Keratinocyte (primary cell): ENCODE measurements around the gene TRUB1. TPM values are rescaled to one million over a fixed set of nuclear protein-coding genes. Genes with fewer than 3 reads are reported as not detected.

ENCODE experiments used
- DNase-seq: peaks from one replicate; pipeline ENCODE4 v3.0.0-alpha.2; 2011; ENCODE audit warnings: low read depth, missing footprints, low spot score
- FAIRE-seq: peaks from 2 replicates; lab custom pipeline; 2011; peaks lifted over from hg19 to GRCh38; lab: Jason Lieb, UNC
- H2AFZ ChIP-seq: 2 replicates; pipeline ENCODE4 v1.6.0; 2012; ENCODE audit warnings: low read length, control low read depth, inconsistent platforms; ENCODE audit not compliant: control insufficient read depth
- H3K27ac ChIP-seq: 2 replicates; pipeline ENCODE4 v1.5.1; 2011; ENCODE audit warnings: low read length; ENCODE audit not compliant: control insufficient read depth, insufficient read depth
- H3K27me3 ChIP-seq: 3 replicates; pipeline ENCODE4 v1.6.0; 2011; ENCODE audit warnings: low read length; ENCODE audit not compliant: control insufficient read depth, insufficient read depth; ENCODE audit errors: extremely low read depth
- H3K36me3 ChIP-seq, 2 experiments: 2 replicates in 1 of 2; 3 replicates in 1 of 2; pipeline ENCODE4 v1.5.1; 2011; ENCODE audit warnings: low read length in 2 of 2, mild to moderate bottlenecking in 1 of 2; ENCODE audit not compliant: control insufficient read depth in 2 of 2, insufficient read depth in 2 of 2; ENCODE audit errors: extremely low read depth in 1 of 2
- H3K4me1 ChIP-seq: 3 replicates; pipeline ENCODE4 v1.5.1; 2011; ENCODE audit warnings: low read length; ENCODE audit not compliant: control insufficient read depth, insufficient read depth; ENCODE audit errors: extremely low read depth
- H3K4me2 ChIP-seq: 3 replicates; pipeline ENCODE4 v1.6.0; 2011; ENCODE audit warnings: low read depth, low read length; ENCODE audit not compliant: control insufficient read depth, insufficient read depth; ENCODE audit errors: extremely low read depth
- H3K4me3 ChIP-seq, 3 experiments: fragments of 200-600 bp in 1 of 3; sonication (generic) in 1 of 3; 2 replicates in 2 of 3; 3 replicates in 1 of 3; pipeline ENCODE4 v1.5.1; 2011 to 2016; ENCODE audit warnings: low read length in 3 of 3, mild to moderate bottlenecking in 3 of 3, control low read depth in 2 of 3, inconsistent platforms in 1 of 3, low read depth in 1 of 3, mixed read lengths in 1 of 3, mixed run types in 1 of 3, moderate library complexity in 1 of 3; ENCODE audit not compliant: control insufficient read depth in 2 of 3, insufficient read depth in 2 of 3; ENCODE audit errors: extremely low read depth in 1 of 3
- H3K79me2 ChIP-seq: 2 replicates; pipeline ENCODE4 v1.6.0; 2012; ENCODE audit warnings: low read length; ENCODE audit not compliant: control insufficient read depth, insufficient read depth
- H3K9ac ChIP-seq: 3 replicates; pipeline ENCODE4 v1.6.0; 2011; ENCODE audit warnings: low read length; ENCODE audit not compliant: control insufficient read depth, insufficient read depth; ENCODE audit errors: extremely low read depth
- H3K9me1 ChIP-seq: 3 replicates; pipeline ENCODE4 v1.6.0; 2011; ENCODE audit warnings: low read length; ENCODE audit not compliant: control insufficient read depth, insufficient read depth; ENCODE audit errors: extremely low read depth
- H3K9me3 ChIP-seq: 2 replicates; pipeline ENCODE4 v1.5.1; 2012; ENCODE audit warnings: low read depth, low read length; ENCODE audit not compliant: control insufficient read depth
- H4K20me1 ChIP-seq: 3 replicates; pipeline ENCODE4 v1.6.0; 2011; ENCODE audit warnings: low read length; ENCODE audit not compliant: control insufficient read depth, insufficient read depth; ENCODE audit errors: extremely low read depth
- EZH2 ChIP-seq: IDR thresholded peaks from one replicate; pipeline ENCODE4 v1.6.1; 2012; ENCODE audit warnings: inconsistent platforms, mild to moderate bottlenecking, low read length, moderate library complexity
- dilution Hi-C: fragments of 300-500 bp; cut with MboI; formaldehyde crosslinking; loops from one replicate; pipeline ENCODE4 v1.7.0; 2020; ENCODE audit warnings: low sequenced_read_pairs; ENCODE audit not compliant: extremely low pct_ligation_motif_present
- polyA plus RNA-seq, 5 experiments: library from polyadenylated mRNA; depleted of rRNA in 3 of 5; stranded (reverse) in 3 of 5; stranded (forward) in 1 of 5; unstranded in 1 of 5; fragments of >200 nt; gene quantifications; 1 replicate in 1 of 5; 2 replicates in 3 of 5; 3 replicates in 1 of 5; pipeline versions ENCODE4 v1.2.1 to v1.2.3, GENCODE V29; 2011 to 2012; ENCODE audit warnings: missing spikeins in 2 of 5, low read depth in 1 of 5, low replicate concordance in 1 of 5
- TF ChIP-seq, protein P1 (sequence below), 3 experiments: IDR thresholded peaks in 1 of 3; conservative IDR thresholded peaks in 1 of 3; optimal IDR thresholded peaks in 1 of 3; 2 replicates in 2 of 3; 3 replicates in 1 of 3; pipeline versions ENCODE3 to v1.5.1; 2011; ENCODE audit warnings: low read length in 3 of 3, mild to moderate bottlenecking in 3 of 3, moderate library complexity in 2 of 3, control low read depth in 1 of 3, inconsistent platforms in 1 of 3; ENCODE audit not compliant: insufficient read depth in 2 of 3; ENCODE audit errors: extremely low read depth in 1 of 3

TRUB1 gene
- polyA plus RNA-seq, 1 donor (not counting 4 experiments of a cell fraction or from before 2014, with no cell fraction given): 20.5 TPM

DNA sequence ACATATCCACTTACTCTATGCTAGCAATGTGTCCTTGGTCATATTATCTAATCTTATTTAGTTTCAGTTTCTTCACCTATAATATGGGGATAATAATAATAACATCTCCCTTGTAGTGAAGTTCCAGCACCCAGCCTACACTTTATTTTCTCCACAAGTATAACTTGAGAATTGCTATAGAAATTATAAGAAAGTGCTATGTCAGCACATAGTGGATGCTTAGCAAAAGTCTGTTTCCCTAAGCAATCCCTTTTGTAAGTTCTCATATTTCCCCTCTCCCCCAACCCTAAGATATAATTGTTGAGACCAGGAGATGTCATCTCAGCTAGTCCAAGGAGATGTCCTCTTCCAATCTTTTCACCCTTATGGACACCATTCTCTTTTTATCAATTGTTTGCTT lies 5.8 kb upstream of the TRUB1 start:
- Histone ChIP-seq H2AFZ (no peak overlapping the region), H3K9ac (no peak overlapping the region), H3K4me1 (peaks cover 11% of the 10 kb centered on the region), H3K27me3 (no peaks in the 10 kb centered on the region), H3K9me3 (peaks cover 3% of the 10 kb centered on the region), H3K9me1 (no peaks in the 10 kb centered on the region), H3K4me2 (no peak overlapping the region), H3K79me2 (no peaks in the 10 kb centered on the region), H3K4me3 (no peak overlapping the region), H4K20me1 (no peaks in the 10 kb centered on the region), H3K27ac (no peak overlapping the region), H3K36me3 (no peaks in the 10 kb centered on the region)
- FAIRE-seq (no peak), DNase-seq (no peak)
- no peak for TF ChIP-seq EZH2
- TF ChIP-seq, protein P1, sequence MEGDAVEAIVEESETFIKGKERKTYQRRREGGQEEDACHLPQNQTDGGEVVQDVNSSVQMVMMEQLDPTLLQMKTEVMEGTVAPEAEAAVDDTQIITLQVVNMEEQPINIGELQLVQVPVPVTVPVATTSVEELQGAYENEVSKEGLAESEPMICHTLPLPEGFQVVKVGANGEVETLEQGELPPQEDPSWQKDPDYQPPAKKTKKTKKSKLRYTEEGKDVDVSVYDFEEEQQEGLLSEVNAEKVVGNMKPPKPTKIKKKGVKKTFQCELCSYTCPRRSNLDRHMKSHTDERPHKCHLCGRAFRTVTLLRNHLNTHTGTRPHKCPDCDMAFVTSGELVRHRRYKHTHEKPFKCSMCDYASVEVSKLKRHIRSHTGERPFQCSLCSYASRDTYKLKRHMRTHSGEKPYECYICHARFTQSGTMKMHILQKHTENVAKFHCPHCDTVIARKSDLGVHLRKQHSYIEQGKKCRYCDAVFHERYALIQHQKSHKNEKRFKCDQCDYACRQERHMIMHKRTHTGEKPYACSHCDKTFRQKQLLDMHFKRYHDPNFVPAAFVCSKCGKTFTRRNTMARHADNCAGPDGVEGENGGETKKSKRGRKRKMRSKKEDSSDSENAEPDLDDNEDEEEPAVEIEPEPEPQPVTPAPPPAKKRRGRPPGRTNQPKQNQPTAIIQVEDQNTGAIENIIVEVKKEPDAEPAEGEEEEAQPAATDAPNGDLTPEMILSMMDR (optimal IDR thresholded peaks at IDR 0.05 in 1 of 3, IDR thresholded peaks at IDR 0.05 in 1 of 3, conservative IDR thresholded peaks at IDR 0.05 in 1 of 3; ENCODE audit: extremely low read depth in 1 of 3, insufficient read depth in 2 of 3, low read length in 3 of 3): no peak
- dilution Hi-C loops: no loop called here

DNA sequence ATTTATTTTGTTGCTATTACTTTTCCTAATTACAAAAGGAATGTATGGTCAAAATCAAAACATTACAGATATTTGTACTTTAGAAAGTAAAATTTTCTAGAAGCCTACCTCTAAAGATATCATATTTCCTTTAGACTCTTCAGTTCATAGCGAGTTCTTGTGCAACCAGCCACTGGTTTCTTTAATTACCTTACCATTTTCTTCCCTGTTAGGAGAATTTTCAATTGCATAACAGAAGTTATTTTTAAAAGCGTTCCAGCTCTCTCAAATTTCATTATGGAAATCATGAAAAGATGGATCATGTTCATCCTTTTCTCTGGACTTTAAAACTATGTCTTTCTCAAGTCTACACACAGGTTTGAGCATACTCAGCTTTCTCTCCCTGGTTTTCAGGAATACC lies 5.0 kb upstream of the TRUB1 start:
- dilution Hi-C loops: no loop called here
- FAIRE-seq (no peak), DNase-seq (no peak)
- no peaks in the 10 kb centered on the region for H3K27me3 ChIP-seq
- no peaks in the 10 kb centered on the region for H4K20me1 ChIP-seq
- no peak overlapping the region for H3K4me2 ChIP-seq
- H3K4me3 ChIP-seq: no peak overlapping the region
- TF ChIP-seq, protein P1 (optimal IDR thresholded peaks at IDR 0.05 in 1 of 3, IDR thresholded peaks at IDR 0.05 in 1 of 3, conservative IDR thresholded peaks at IDR 0.05 in 1 of 3; ENCODE audit: extremely low read depth in 1 of 3, insufficient read depth in 2 of 3, low read length in 3 of 3): no peak
- no peak for TF ChIP-seq EZH2
- no peak overlapping the region for H2AFZ ChIP-seq
- peaks cover 11% of the 10 kb centered on the region for H3K4me1 ChIP-seq
- no peak overlapping the region for H3K9ac ChIP-seq
- H3K9me1 ChIP-seq: no peaks in the 10 kb centered on the region
- H3K27ac ChIP-seq: no peak overlapping the region
- H3K36me3 ChIP-seq: no peaks in the 10 kb centered on the region
- H3K79me2 ChIP-seq: no peaks in the 10 kb centered on the region
- peaks cover 3% of the 10 kb centered on the region for H3K9me3 ChIP-seq
